Adrenal gland (tissue), 5 donors: ENCODE measurements around the gene F2RL1.

Experiments
- POLR2A ChIP-seq, 2 donors: fragments of 450-650 bp; IDR thresholded peaks; one replicate each; pipeline ENCODE4 v1.6.1; 2017; ENCODE audit warnings: antibody characterized with exemption in 2 of 2, mild to moderate bottlenecking in 2 of 2, moderate library complexity in 1 of 2
- TF ChIP-seq, protein P1 (sequence below), 6 experiments: fragments of 450-650 bp in 4 of 6; fragments of 200-600 bp in 2 of 6; sonication (generic) in 1 of 6; IDR thresholded peaks; 1 replicate in 5 of 6; 2 replicates in 1 of 6; pipeline versions ENCODE4 v1.5.1 to v1.8.0; 2016 to 2021; ENCODE audit warnings: antibody characterized with exemption in 6 of 6, mild to moderate bottlenecking in 2 of 6, moderate library complexity in 1 of 6
- donor health status: DM: no; HTN: no; CAD: no.

DNA sequence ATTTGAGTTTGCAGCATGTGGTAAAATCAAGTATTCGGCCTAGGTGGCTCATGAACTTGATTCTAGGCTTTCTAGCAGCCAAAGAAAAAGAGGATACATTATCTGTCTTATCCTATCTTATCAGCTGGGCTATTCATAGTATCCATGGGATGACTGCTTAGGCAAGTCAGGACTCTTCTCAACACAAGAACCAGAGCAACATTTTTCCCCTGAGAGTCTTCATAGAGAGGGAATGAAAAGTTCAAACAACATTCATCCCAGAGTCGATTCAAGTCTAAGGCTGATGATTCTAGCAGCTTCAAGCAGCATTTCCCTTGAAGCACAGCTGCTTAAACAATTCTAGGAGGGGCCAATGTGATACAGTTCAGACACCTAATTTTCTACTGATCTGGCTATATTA is 33.9 kb downstream of the F2RL1 start:
- TF ChIP-seq POLR2A (IDR thresholded peaks at IDR 0.05), result no peak
- TF ChIP-seq, protein P1, sequence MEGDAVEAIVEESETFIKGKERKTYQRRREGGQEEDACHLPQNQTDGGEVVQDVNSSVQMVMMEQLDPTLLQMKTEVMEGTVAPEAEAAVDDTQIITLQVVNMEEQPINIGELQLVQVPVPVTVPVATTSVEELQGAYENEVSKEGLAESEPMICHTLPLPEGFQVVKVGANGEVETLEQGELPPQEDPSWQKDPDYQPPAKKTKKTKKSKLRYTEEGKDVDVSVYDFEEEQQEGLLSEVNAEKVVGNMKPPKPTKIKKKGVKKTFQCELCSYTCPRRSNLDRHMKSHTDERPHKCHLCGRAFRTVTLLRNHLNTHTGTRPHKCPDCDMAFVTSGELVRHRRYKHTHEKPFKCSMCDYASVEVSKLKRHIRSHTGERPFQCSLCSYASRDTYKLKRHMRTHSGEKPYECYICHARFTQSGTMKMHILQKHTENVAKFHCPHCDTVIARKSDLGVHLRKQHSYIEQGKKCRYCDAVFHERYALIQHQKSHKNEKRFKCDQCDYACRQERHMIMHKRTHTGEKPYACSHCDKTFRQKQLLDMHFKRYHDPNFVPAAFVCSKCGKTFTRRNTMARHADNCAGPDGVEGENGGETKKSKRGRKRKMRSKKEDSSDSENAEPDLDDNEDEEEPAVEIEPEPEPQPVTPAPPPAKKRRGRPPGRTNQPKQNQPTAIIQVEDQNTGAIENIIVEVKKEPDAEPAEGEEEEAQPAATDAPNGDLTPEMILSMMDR (IDR thresholded peaks at IDR 0.05), result no peak
